Stimulated activated CD8-positive, alpha-beta memory T cell treated with anti-CD3 and anti-CD28 coated beads, Interleukin-4, amount 100 ng/mL, for 4 hours (primary cell): ENCODE results near the gene CAPN5.

Experiments
- DNase-seq, 2 donors: peaks; one replicate each; pipeline ENCODE4 v3.0.0-alpha.2; 2020; ENCODE audit warnings: low read depth in 2 of 2, low spot score in 1 of 2

CAPN5 gene

DNA sequence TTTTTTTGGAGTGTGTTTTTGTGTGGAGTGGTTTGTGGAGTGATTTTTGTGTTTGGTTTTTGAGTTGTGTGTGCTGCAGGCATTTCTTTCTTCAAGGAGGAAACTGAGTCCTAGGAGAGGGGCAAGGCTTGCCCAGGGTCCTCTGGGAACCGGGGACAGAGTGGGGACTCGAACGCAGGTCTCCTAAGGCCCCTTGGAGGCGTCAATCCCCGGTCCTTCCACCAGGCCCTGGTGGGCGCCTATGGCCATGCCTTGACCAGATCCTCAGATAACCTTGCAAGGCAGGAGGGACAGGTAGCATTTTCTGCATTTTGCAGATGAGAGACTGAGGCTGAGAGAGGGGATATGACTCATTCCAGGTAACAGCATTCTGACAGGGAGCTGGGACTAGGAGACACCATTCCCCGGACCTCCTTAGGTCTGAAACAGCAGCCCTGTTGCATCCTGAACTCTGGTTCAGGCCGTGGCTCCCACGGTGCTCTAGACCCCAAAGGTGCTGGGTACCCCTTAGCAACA, 100.4 kb downstream of the CAPN5 start:
- no peak for DNase-seq

DNA sequence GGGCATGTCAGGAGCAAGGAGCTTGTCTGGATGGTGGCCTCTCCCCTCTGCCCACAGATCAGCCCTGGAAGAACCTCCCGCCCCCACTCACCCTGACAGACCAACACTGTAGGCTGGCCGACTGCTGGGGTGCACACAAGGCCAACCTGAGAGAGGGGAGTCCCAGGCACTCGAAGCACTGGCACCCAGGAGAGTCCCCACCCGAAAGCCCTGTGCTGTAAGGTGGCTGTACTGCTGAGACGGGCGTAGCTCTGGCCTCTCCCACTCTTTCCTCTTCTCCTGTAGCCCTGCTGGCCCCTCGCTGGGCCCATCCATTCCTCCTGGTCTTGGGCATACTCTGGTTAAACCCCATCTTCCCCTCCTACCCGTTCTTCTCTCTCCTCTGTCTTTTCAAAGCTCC, 101.0 kb downstream of the CAPN5 start:
- no peak for DNase-seq

DNA sequence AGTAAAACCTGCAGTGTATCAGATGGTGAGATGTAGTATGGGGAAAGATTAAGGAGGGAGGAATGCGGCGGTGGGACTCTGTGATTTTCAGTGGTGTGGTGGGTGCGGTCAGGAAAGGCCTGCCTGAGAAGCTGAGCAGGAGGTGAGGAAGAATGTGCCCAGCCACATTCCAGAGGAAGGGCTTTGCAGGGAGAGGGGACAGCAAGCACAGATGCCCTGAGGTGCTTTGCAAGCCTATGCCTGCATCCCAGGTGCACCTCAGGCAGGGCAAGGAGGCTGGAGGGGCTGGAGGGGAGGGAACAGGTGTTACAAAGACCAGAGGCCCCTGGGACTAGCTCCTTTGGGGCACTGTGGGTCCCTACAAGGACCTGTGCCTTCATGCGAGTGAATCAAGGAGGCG, 103.3 kb downstream of the CAPN5 start:
- no peak for DNase-seq

DNA sequence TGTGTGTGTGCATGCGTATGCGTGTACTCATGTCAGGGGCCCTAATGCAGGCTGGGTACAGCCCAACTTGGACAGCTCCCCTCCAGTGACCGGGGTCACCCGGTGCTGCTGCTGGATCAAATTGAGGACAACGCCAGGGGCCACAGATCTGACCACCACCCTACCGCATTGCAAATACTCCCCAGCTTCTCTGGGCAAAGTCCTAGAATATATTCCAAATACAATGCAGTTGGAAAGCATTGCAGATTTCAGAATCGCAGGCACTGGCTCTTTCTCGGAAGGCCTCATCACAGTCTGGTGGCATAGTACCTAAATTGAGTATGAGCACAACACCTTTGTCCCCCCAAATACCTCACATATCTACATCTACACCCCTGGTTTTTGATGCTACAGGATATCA, 104.5 kb downstream of the CAPN5 start:
- DNase-seq = no peak

DNA sequence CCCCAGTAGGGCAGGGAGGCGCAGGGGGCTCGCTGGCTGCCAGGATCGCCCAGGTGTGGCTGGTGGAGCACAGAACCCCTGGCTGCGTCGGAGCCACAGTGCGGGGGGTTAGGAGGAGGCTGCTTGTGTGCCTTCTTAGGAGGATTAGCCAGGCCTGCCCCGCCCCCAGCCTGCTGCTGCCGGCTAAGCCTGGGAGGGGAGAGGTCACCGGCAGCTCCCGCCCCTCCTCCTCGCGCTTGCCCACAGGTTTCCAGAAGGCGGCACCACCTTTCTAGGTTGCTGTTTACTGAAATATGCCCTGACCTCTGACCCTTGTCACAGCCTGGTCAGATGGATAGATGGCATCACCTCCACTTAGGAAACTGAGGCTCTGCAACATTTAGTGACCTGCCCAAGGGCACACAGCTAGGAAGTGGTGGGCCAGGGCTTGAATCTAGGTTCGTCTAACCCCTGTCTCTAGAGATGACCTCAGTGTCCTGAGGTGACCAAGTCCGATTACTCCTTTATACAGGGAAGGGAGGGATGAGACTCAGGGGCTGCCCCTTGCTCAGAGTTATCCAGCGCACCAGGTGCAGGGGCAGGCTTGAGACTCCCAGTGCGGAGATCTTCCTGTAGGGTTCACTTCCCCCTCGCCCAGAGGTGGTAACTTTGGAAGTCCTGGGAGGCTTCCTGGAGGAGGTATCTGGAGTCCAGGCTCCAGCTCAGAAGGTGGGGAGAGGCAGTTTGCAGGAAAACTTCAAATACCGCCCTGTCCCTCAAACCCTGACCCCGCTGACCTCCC, 105.3 kb downstream of the CAPN5 start:
- DNase-seq = no peak

DNA sequence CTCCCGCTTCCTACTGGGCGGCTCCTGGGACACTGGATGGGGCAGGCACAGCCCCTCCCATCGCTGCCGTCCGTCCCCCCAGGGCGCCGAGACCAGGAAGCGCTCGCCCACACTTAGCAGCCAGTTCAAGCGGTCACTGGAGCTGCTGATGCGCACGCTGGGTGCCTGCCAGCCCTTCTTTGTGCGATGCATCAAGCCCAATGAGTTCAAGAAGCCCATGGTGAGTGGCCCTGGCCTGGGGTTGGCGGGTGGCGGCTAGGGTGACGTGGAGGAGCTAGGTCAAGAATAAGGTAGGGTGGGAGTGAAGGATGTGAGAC, 105.9 kb downstream of the CAPN5 start:
- no peak for DNase-seq

DNA sequence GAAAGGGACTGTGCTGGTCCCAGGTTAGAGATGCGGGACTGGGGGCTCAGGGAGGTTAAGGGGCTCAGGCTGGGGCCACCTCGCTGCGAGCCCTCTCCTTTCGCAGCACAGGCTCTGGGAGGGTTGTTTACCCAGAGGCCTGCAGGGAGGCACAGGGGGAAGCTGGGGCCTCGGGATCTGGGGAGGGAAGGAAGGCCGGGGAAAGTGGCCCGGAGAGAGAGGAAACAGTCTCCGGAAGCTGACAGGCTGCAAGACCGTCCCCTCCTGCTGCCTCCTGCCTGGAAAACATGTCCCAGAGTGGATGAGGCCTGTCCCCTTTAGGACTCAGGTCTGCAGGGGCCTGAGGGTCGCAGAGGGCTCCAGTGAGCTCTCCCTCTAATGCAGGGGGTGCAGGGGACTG, 106.7 kb downstream of the CAPN5 start:
- DNase-seq = no peak

DNA sequence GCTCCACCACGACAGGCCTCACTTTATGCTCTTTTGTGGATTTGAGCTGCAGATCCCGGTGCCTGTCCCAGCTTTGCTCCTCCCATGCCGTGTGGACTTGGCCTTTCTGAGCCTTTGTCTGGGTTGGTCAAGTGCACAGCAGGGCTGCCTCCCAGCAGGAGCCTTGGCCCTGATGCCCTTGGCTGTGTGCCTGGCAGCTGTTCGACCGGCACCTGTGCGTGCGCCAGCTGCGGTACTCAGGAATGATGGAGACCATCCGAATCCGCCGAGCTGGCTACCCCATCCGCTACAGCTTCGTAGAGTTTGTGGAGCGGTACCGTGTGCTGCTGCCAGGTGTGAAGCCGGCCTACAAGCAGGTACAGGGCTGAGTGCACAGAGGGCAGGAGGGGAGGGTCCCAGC, 107.8 kb downstream of the CAPN5 start:
- DNase-seq = no peak

DNA sequence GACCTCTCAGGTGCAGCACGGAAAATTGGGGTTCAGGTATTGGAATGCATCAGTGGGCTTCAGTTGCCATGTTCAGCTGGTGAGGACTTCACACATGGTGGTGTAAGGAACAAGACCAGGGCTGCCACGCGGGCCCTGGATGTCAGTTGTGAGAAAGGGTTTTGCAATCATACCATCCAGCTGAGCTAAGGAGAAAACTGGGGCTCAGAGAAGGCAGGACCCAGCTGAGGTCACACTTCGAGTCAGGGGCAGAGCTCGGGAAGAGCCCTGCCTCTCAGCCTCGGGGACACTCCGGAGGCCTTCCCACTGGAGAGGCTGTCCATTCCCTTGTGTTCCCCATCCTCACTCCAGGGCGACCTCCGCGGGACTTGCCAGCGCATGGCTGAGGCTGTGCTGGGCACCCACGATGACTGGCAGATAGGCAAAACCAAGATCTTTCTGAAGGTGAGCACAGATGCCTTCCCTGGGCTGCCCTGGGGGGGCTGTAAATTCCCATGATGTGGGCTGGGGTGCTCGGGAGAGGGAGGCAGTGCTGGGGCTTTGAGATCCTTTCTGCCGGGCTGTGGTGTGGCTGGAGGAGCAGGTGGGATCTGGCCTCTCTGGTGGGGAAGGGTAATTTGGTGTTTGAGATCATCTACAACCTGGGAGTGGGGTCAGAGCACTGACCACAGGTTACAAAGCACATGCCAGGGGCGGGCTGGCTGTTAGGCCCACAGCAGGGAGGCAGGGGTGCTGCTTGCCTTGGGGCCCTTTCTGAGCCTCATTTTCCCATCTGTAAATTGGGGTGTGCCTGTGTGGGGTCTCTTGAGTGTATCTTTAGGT, 108.5 kb downstream of the CAPN5 start:
- no peak for DNase-seq
